RWPE1 (cell line): Measurements from ENCODE around the gene ZNF622.
"Not testable (repeated sequence)": the region's sequence is repeated elsewhere in the genome, so short reads cannot be mapped to it uniquely, and the experiment has no call there.

ENCODE experiments used
- CTCF ChIA-PET: fragments of 350-600 bp; sonication (Branson Sonifier 250); formaldehyde crosslinking; extraction: SDS; loops from one replicate; lab custom pipeline; 2021; lab: Yijun Ruan, JAX
- POLR2A ChIA-PET: fragments of 400-600 bp; formaldehyde crosslinking; extraction: SDS; loops from one replicate; lab custom pipeline; 2020; ENCODE audit warnings: antibody characterized with exemption; ENCODE audit not compliant: low non-redundant PET; lab: Yijun Ruan, JAX
- DNase-seq: peaks from one replicate; pipeline ENCODE4 v3.0.0; 2012; ENCODE audit warnings: low spot score
- H3K27ac ChIP-seq: fragments of 450-650 bp; 2 replicates; pipeline ENCODE4 v1.5.1; 2017
- CTCF ChIP-seq: fragments of 450-650 bp; conservative IDR thresholded peaks from 2 replicates; pipeline ENCODE4 v1.5.1; 2017; ENCODE audit warnings: low read depth, mild to moderate bottlenecking

ZNF622 gene

DNA sequence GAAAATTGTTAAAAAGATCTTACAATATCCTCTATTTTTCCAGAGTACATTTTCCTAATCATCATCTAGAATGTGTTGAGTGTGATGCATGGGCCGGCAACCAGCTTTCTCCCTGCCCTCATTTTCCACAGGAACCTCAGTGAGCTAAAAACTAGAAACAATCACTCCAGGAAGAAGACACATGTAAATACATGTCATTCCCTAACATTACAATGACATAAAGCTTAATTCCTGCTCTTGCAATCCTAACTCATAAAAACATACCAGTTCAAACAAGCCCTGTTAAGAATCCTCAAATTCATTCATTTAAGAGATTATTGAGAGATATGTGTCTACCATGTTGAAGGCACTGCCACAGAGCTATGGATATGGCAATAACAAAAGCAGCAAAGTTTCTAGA lies 18.5 kb upstream of the ZNF622 start:
- ChIA-PET POLR2A (no interaction called here), CTCF (interaction anchor here (0.5 to 1.2 kb wide), 4 partner anchors 67 to 706 kb away, joined by 3 to 7 read pairs (median 4); no protein-coding TSS in a partner anchor)
- no peak overlapping the region for H3K27ac ChIP-seq
- TF ChIP-seq CTCF, result no peak
- DNase-seq, result no peak

DNA sequence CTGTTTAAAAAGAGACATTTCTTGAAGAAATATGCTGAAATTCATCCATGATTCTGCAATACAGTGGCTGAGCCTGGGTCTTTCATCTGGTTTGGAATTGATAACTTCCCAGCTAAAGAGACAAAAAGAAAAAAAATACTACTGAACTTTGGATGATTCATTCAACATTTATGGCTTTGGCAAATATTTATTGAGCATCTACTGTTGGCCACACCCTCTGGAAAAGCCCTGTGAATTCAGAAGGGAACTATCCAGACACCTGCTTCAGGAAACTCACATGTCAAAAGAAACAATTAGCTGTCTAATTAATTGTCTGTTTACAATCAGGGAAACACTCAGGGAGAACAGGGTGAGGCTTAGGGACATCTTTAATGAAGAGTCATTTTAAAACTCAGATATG lies 17.8 kb upstream of the ZNF622 start:
- ChIA-PET POLR2A (no interaction called here), CTCF (interaction anchor here (1.2 kb wide), 1 partner anchor 707 kb away, joined by 4 read pairs; no protein-coding TSS in a partner anchor)
- no peak overlapping the region for H3K27ac ChIP-seq
- no peak for TF ChIP-seq CTCF
- DNase-seq, result no peak

- no peak for DNase-seq
- no peak overlapping the region for H3K27ac ChIP-seq
- POLR2A ChIA-PET, result no interaction called here
- CTCF ChIA-PET, result interaction anchor here (0.6 to 1.2 kb wide), 2 partner anchors 625 to 707 kb away, joined by 3 to 4 read pairs; no protein-coding TSS in a partner anchor
- no peak for TF ChIP-seq CTCF
Measured at GRCh38 chr5:16482891-16483290, 17.3 kb upstream of the ZNF622 start.

DNA sequence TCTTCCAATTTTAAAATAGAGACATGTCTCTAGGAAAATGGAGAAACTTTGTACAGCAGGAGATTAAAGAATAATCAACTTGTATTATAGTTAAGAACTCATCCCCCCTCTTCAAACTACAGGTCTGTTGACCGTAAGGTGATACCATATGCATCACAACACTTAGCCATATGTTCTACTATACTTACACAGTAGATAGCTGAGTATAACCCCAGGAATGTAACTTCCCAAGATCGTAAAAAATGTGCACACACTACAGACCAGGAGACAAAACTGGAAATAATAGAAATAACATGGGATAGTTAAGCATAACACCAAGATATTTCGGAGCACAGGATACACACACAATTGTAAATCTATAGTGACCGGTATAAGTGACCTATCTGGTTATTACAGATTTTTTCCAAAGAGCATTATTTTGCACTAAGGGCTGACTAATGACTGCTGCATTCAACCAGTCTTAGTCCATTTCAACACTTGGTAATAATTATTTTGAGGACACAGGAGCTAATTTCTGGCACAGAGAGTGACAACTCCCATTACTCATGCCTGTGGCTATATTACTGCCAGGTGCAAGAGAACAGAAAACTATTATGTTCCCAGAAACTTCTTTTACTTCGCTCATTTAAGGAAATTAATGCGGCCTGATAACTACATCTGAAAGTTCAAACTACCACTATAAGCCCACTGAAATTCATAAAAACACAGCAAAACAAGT lies 15.4 kb upstream of the ZNF622 start:
- no peak for TF ChIP-seq CTCF
- DNase-seq, result peak; percentile 52
- H3K27ac ChIP-seq, result no peak overlapping the region
- ChIA-PET CTCF (interaction anchor here (0.6 kb wide), 1 partner anchor 551 kb away, joined by 3 read pairs; no protein-coding TSS in a partner anchor), POLR2A (no interaction called here)

DNA sequence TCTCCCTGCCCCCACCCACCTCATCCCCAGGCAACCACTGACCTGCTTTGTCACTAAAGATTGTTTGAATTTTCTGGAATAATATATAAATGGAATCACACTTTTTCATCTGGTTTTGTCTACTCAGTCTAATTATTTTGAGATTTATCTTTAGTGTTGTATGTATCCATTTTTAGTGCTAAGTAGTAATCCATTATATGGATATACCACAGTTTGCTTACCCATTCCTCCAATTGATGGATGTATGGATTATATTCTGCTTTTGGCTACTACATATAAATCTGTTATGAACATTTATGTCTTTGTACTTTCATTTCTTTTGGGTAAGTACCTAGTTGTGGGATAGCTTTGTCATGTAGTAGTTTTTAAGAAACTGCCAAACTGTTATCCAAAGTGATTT lies 14.5 kb upstream of the ZNF622 start:
- TF ChIP-seq CTCF, result no peak
- CTCF ChIA-PET, result no interaction called here
- no peak overlapping the region for H3K27ac ChIP-seq

DNA sequence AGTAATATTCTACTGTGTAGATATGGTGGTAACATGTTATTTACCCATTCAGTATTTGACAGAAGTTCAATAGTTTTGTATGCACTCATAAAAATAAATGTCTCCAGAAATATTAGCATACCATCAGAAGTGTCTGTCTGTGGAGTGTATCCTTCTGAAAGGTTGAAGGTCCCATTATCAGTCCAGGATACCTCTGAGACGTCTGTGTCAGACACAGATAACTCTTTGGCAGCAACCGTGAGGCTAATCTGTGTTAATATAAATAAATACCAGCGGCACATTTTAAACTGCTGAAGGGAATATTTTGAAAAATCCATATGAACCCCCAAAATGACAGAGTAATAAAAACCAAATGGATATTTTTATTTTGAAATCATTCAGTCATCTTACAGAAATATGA lies 11.9 kb upstream of the ZNF622 start:
- CTCF ChIA-PET, result interaction anchor here (0.6 kb wide), 1 partner anchor 561 kb away, joined by 4 read pairs; no protein-coding TSS in a partner anchor
- POLR2A ChIA-PET, result no interaction called here

More for the DNA sequence above, 14.5 kb upstream of the ZNF622 start:
- no peak for DNase-seq
- POLR2A ChIA-PET, result no interaction called here

GRCh38 chr5:16476417-16476816 lies 10.8 kb upstream of the ZNF622 start:
- CTCF ChIA-PET, result interaction anchor here (0.6 kb wide), 1 partner anchor 73 kb away, joined by 3 read pairs; no protein-coding TSS in a partner anchor
- POLR2A ChIA-PET, DNase-seq, H3K27ac ChIP-seq: not testable (repeated sequence)

More for the DNA sequence above, 11.9 kb upstream of the ZNF622 start:
- no peak overlapping the region for H3K27ac ChIP-seq
- TF ChIP-seq CTCF, result no peak
- DNase-seq, result no peak
